Activated CD4-positive, alpha-beta T cell treated with anti-CD3 and anti-CD28 coated beads for 1 hour (primary cell): Measurements from ENCODE around the gene NUCB2.
"Not testable (repeated sequence)": the region's sequence is repeated elsewhere in the genome, so short reads cannot be mapped to it uniquely, and the experiment has no call there.

Experiments
- DNase-seq: peaks from one replicate; pipeline ENCODE4 v3.0.0-alpha.2; 2020

Gene NUCB2

DNA sequence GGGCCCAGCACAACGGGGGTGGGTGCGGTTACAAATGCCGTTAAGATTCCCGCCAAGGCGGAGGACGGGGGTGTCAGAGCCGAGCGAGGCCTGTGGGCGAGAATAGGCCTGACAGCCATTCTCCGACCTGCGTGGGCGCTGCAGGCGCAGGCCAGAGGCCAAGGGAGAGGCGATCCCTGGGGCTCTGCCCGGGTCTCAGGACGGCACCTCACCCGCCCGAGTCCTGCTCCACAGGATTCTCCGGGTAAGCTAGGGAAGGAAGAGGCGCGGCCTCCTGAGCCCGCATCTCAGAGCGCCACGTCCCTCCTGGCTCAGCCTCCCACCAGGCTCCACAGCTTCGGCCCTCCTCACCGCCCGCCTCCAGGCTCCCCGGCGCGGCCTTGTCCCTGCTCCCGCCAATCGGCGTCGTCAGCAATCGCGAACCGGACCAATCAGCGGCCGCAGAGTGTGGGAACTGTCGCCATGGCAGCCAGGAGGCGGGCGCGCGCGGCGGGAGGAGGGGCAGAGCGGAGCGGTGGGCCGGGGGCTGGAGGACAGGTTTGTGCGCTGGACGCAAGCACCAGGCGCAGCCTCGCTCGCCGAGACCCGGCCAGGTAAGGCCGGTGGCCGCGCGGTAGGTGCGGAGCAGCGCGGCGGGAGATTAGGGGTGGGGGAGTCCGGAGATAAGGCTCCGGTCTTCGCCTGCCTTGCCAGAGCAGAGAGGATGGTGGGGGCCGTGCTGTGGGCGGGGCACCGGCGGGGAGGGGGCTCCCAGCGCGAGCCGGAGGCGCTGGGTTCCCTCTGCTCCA lies at the start of gene NUCB2:
TSS of gene NUCB2 (plus strand) at position 504 of the 788 bp plus-strand sequence. CDS start 18,585 bp downstream, outside the sequence.
- DNase-seq: peak; percentile 93

DNA sequence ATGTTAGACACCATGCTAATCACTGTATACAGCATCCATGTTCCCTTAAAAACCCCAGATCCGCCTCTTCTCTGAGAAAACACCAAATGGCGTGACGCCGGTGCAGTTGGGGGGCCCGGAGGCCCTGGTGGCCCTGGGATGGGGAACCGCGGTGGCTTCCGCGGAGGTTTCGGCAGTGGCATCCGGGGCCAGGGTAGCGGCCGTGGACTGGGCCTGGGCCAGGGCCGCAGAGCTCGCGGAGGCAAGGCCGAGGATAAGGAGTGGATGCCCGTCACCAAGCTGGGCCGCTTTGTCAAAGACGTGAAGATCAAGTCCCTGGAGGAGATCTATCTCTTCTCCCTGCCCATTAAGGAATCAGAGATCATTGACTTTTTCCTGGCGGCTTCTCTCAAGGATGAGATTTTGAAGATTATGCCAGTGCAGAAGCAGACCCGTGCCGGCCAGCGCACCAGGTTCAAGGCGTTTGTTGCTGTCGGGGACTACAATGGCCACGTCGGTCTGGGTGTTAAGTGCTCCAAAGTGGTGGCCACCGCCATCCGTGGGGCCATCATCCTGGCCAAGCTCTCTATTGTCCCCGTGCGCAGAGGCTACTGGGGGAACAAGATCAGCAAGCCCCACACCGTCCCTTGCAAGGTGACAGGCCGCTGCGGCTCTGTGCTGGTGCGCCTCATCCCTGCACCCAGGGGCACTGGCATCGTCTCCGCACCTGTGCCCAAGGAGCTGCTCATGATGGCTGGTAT lies 48.2 kb upstream of the NUCB2 start:
- DNase-seq: not testable (repeated sequence)

DNA sequence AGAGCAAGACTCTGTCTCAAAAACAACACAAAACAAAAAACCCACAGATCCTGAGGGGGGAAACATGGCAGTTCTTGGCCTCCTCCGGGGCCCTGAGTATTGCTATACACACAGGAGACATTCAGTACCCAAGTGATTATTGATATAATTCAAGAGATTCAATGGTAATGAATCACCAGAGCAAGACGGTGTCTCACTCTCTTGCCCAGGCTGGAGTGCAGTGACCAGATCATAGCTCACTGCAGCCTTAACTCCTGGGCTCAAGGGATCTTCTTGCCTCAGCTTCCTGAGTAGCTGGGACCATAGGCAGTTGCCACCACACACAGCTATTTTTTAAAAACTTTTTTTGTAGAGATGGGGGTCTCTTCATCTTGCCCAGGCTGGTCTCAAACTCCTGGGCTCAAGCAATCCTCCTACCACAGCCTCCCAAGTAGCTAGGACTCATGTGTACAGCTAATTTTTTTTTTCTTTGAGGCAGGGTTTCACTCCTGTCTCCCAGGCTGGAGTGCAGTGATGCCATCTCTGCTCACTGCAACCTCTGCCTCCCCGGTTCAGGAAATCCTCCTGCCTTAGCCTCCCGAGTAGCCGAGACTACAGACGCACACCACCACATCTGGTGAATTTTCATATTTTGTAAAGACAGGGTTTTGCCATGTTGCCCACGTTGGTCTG lies 46.9 kb upstream of the NUCB2 start:
- no peak for DNase-seq

GRCh38 chr11:17230867-17231851 lies 45.4 kb upstream of the NUCB2 start:
- DNase-seq: no peak

- no peak for DNase-seq
These were observed 43.4 kb upstream of the NUCB2 start for GRCh38 chr11:17233101-17233500.

DNA sequence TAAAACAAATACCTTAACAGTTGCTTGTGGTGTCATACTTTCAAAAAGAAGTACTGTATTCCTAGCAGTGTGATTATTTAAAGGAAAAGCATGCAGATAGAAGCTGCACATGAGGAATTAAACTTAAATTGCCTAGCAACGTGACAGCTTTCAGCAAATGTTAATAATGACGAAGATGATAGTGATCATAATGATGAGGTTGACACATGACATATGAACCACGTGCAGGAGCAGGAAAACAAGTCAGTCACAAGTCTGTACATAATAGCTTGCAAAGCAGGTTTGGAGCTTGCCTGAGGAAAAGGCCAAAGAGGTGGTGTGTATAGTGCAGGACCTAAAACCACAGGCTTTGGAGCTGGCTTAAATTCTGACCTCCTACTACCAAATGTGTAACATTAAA lies 38.2 kb upstream of the NUCB2 start:
- no peak for DNase-seq

DNA sequence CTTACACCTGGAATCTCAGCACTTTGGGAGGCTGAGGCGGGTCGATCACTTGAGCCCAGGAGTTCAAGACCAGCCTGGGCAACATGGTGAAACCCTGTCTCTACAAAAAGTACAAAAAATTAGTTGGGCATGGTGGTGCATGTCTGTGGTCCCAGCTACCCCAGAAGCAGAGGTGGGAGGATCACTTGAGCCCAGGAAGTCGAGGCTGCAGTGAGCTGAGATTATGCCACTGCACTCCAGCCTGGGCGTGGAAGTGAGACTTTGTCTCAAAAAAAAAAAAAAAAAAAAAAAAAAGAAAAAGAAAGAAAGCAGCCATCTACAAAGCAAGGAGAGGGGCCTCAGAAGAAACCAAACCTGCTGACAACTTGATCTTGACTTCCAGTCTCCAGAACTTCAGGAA lies 36.6 kb upstream of the NUCB2 start:
- DNase-seq: not testable (repeated sequence)

- no peak for DNase-seq
These were observed 35.8 kb upstream of the NUCB2 start for GRCh38 chr11:17240780-17241179.

- not testable (repeated sequence) for DNase-seq
These were observed 33.6 kb upstream of the NUCB2 start for GRCh38 chr11:17242954-17243353.

- DNase-seq: no peak
These were observed 32.5 kb upstream of the NUCB2 start for GRCh38 chr11:17244046-17244445.

DNA sequence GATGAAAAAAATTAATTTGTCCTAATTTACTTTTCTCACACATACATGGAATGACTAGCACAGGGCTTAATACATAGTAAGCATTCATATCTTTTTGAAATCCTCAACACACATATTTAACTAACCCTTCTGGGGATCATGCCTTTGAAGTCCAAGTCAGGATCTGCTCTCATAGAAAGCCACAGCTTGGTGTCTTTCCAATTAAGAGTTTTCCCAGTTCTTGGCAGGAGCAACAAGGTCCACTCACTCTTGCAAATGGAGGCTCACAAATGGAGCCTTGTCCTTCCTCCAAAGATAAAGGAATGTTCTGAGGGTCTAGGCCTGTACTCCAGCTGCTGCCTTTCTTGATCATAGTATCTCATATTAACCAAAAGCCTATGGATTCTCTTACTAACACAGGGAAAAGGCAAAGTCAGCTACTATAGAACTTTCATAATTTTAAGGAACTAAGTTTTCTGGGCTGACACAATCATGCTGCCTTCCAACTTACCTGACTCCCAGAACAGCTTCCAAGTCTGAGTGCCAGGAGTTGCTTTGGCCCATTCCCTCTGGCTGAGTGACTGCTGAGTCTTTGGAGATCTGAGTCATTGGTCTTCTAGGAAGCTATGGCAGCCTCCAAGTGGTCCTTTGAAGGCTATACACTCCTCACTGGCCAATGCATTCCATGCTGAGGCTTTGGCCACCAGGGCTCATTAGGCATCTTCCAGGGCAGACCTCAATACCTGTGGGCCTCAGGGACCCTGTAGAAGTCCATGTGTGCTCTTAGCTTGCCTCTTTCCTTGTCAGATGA lies 25.8 kb upstream of the NUCB2 start:
- DNase-seq: no peak

- DNase-seq: no peak
These were observed 23.8 kb upstream of the NUCB2 start for GRCh38 chr11:17252704-17253103.

GRCh38 chr11:17256512-17256911 lies 20.0 kb upstream of the NUCB2 start:
- DNase-seq: no peak

DNA sequence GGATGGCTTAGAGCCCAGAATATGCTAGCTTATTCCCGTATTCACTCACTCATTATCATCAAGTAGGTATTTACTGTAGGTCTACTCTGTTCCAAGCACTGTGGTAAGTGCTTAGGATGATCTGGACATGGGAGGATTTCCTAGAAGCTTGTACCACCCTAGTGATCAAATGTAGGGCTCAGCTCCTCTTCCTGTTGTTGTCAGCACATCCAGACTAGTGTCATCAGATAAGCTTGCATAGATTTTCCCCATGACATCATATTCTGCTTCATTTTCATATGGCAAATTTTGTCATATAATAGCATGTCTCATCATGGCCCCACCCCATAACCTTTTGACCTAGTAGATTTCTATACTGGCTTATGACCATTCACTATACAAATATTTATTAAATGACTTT lies 19.3 kb upstream of the NUCB2 start:
- no peak for DNase-seq

- no peak for DNase-seq
These were observed 17.9 kb upstream of the NUCB2 start for GRCh38 chr11:17258670-17259069.

DNA sequence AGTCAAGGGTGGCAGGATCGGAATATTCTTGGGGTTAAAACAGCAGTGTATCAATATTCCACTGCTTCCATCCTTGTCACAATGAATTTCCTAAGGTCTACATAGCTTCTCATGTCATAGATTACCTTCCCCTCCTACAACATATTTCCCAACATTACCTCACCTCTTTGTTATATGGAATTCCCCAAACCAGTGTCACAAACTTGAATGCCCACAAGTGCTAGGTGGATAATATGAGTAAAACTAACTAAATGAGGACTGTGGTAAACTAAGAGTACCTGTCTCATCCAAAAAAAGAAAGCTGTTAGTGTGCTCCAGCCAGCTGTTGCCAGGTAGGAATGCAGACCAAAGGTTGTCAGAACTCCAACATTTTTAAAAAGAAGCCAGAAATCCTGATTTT lies 17.0 kb upstream of the NUCB2 start:
- DNase-seq: no peak

DNA sequence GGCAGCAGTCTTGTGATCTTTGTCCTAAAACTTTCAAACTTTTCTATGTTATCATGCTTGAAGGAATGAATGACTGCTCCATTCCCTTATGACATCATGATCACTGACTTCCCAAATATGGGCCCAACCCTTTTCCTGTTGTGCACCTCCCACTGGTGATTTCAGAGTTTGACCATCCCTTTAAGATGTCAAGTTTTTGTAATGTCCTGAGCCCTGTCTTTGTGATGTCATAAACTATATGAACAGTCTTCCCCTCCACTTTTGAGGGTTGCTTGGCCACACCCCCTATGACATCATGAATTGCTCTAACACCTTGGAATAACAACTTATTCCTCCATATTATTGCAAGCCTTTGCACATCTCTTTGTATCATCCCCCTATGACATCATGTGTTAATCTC lies 16.5 kb upstream of the NUCB2 start:
- DNase-seq: no peak

GRCh38 chr11:17263769-17264168 lies 12.8 kb upstream of the NUCB2 start:
- DNase-seq: no peak

DNA sequence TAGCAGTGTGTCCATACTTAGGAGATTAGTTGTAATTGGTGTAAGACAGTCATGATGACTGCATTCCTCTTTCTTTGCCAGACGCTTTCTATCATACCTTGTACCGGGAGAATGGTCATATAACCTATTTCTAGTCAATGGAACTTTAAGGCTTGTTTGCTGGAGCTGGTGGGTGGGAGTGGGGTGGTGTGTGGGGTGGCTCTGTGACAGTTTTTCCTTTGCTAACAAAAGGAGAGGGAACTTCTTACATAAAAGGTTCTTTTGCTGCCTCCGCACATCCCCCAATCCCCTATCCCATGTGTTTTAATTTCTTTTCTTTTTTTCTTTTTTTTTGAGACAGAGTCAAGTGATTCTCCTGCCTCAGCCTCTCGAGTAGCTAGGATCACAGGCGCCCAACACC lies 9.8 kb upstream of the NUCB2 start:
- no peak for DNase-seq

- no peak for DNase-seq
These were observed 9.0 kb upstream of the NUCB2 start for GRCh38 chr11:17267576-17267975.

DNA sequence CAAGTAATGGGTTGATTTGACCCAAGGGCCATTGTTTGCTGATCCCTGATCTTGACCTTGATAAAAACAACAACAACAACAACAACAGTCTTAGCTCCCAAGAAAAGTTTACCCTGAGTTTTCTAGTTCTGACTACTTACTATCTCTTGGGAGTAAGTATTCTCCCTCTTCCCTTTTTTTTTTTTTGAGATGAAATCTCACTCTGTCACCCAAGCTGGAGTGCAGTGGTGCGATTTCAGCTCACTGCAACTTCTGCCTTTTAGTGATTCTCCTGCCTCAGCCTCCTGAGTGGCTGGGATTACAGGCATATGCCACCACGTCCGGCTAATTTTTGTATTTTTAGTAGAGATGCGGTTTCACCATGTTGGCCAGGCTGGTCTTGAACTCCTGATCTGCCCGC lies 8.0 kb upstream of the NUCB2 start:
- DNase-seq: not testable (repeated sequence)

GRCh38 chr11:17268902-17269301 lies 7.6 kb upstream of the NUCB2 start:
- no peak for DNase-seq
